ENCODE results near the gene GBA2.

Gene GBA2

GRCh38 chr9:35748858-35749514 lies at the start of gene GBA2, which contains the start of gene RGP1:
Gene GBA2, minus strand, starts transcription at chr9:35749228. Its CDS starts 524 bp downstream, at chr9:35748704.
Gene RGP1, plus strand, starts transcription at chr9:35749287. Its CDS starts 469 bp downstream, at chr9:35749756.
- peak; percentile 82 for DNase-seq

DNA sequence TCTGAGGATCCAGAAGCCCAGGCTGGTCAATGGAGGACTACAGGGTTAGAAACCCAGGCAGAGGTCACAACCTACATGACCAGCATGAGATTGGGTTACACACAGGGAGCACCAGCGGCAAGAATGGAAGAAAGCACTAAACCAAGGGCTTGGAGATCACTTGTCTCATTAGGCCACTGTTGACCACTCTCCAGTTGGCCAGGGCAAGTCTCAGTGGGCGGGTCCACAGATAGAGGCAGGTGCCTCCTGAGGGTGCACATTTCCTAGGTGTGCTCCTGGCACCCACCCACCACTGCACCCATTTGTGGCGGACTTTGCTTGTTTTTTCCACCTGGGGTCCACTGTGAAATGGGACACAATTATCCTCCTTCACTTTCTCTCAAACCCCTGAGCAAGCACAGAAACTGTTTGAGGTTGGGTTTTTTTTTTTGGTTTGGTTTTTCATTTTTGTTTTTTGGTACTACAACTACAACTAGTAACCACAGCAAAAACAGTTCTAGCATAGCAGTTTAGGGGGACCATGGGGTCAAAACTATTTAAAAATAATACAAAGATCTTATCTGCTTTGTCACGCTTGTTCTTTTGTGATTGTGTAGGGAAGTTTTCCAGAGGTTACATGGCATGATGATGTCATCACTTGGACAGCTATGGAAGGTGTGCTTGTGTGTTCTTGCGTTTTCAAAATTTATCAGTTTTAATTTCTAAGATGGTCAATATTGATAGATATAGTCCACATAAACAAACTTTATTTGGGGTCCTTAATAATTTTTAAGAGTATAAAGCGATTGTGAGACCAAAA lies 48.5 kb upstream of the GBA2 start:
- DNase-seq = no peak

GRCh38 chr9:35795695-35796094 lies 46.7 kb upstream of the GBA2 start:
- no peak for DNase-seq

DNA sequence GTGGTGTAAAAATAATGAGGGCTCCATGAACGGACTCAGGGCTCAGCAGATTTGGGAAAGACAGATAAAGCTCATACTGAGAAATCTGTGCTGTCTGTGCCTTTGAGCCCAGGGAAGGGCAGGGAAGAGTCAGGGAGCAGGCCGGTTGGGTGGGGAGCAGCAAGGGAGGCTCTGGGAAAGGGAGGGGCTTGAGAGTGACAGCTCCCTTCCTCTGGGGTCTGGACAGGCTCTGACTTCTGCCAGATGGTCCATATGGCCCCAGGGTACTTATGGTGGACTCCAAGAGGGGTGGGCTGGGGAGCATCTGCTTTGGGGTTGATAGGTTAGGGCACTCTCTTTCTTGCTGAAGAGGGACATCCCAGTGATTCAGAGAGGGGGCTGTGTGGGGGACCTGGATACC lies 44.4 kb upstream of the GBA2 start:
- no peak for DNase-seq

DNA sequence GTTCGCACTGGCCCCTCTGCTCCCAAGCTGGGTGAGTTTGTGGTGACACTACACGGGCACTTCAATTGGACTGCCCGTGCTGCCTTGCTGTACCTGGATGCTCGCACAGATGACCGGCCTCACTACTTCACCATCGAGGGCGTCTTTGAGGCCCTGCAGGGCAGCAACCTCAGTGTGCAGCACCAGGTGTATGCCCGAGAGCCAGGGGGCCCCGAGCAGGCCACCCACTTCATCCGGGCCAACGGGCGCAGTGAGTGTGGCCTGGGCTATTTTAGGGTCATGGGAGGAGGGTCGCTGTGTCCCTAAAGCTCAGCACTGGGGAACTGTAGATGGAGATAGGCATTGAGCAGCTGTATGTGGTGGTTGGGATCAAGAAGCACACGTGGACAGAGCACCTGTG lies 43.8 kb upstream of the GBA2 start:
- DNase-seq = no peak

DNA sequence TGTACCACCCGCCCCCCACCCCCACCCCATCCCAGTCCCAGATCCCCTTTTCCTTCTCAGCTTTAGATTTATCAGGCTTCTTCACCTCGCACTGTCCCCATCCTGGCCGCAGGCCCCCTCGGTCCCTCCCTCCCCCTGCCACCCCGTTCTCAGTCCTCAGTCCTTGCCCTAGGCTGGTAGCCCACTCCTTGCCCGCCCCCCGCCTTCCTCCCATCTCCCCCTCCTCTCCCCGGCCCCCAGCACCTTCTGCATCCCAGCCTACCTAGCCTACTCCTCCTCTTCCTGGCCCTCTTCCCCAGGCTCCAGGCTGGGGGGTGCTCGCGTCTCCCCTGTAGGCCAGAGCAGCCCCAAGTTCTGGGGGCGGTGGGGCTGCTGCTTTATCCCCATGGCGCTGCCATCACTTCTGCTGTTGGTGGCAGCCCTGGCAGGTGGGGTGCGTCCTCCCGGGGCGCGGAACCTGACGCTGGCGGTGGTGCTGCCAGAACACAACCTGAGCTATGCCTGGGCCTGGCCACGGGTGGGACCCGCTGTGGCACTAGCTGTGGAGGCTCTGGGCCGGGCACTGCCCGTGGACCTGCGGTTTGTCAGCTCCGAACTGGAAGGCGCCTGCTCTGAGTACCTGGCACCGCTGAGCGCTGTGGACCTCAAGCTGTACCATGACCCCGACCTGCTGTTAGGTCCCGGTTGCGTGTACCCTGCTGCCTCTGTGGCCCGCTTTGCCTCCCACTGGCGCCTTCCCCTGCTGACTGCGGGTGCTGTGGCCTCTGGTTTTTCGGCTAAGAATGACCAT lies 43.2 kb upstream of the GBA2 start:
- DNase-seq = no peak

DNA sequence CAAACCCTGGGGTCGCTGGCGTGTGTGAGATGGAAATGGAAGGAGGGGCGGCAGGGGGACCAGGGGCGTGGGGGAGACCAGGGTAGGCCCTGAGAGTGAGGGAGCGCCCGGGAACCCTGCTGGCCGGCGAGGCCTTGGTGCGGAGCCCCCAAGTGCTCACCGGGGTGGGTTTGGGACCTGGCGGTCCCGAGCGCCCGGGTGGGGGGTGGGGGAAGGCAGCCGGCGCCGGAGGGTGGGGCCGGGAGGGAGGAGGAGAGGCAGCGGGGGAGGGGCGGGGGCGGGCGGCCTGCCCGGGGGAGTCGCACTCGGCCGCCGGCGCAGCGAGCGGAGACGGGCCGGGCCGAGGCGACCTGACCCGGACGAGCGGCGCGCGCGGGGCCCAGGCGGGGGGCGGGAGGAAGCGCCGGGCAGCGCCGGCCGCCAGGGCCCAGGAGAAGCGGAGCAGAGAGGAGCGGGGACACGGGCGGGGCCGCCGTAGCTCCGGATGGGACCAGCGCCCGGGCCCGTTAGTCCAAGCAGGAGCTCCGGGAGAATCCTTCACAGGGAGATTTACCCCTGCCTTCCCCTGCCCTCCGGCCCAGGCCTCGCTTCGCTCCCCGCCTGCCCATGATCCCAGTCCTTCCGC lies 42.4 kb upstream of the GBA2 start, which contains the start of gene NPR2:
Gene NPR2 (plus strand): TSS at position 295 of the 625 bp plus-strand sequence. CDS start 818 bp downstream, outside the sequence.
- DNase-seq = no peak

GRCh38 chr9:35790385-35791296 lies 41.6 kb upstream of the GBA2 start:
- DNase-seq = peak; percentile 66

GRCh38 chr9:35790025-35790384 lies 41.0 kb upstream of the GBA2 start:
- DNase-seq = no peak

DNA sequence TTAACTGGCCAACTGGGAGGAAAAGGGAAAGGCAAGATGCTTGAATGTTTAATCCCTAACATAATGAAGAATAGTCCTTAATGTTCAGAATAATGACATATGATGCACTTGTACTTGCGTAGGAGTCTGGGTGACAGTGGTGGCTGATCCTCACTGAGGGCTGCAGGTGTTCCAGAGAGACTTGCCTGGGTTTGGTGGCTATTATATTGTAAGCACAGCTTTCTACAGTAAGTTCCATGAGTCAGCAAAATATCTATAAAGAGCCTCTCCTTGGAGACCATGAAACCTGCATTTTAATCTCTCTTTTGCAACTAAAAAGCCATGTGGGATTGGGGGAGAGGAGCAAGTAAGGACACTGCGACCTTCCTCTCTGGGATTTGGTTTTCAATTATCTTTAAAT lies 40.5 kb upstream of the GBA2 start:
- no peak for DNase-seq

GRCh38 chr9:35783418-35783817 lies 34.4 kb upstream of the GBA2 start:
- no peak for DNase-seq

DNA sequence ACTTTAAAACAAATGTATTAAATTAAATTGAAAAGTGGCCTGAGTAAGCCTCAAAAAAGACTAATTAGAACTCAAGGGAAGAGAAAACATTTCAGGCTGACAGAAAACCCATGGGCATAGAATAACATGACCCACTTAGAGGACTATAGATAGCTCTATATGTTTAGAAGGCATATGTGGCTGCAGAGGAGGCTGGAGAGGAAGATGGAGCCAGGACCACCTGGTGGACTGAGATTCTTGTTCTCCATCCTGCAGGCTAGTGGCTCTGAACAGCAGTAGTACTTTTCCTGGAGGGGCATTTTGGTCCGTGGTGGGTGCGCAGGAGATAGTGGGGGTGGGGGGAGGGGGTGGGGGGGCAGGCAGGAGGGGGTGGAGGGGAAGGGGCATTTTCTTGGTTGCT lies 32.0 kb upstream of the GBA2 start:
- DNase-seq = no peak

DNA sequence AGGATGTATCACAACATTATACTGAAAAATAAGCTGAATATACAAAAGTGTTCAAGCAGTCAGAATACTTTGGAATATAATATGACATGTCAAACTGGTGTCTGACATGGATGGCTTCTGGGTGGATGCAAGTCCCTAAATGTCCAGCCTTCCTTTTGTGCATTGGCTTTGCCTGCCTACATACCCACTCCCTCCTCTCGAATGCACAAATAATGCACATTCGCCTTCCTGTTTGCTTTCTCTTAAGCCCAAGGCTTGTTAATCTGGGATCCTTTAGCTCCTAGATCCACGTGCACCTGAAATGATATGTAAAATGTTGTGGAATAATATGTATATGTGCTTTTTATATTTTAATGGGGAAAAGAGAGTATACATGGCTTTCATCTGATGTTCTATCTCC lies 29.5 kb upstream of the GBA2 start:
- DNase-seq = no peak

- peak; percentile 22 for DNase-seq
Measured at GRCh38 chr9:35776018-35776417, 27.0 kb upstream of the GBA2 start.

DNA sequence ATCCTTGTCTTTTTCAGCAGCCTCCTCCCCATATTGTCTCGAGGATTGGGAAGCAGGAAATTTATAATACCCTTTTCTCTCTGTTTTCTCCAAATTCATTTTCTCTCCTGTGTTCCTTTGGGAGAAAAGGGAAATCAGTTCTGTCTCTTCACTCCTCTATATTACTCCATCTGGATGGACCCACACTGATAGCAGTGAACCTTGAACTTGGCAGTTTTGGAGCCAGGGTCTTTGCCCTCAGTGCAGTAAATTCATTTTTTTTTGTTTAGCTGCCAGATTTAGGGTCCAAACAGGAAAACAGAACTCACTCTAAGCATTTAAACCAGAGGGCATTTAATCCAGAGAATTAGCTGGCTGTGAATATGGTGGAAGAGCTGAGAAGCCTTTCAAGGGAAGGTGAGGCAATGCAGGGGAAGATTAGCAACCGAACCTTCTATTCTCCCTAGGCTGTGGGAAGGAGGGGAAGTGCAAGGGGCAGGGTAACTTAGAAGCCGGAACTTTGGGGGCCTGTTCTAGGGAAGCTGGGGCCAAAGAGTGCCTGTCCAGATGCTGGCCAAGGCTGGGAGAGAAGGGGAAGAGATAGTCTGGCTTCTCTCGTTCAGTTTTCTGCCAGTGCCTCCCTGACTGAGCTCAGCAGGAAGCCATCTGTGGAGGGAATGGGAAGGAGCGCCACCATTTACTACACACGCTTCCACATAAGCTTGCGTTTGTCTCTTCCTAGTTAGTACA lies 26.0 kb upstream of the GBA2 start:
- DNase-seq = peak; percentile 57

DNA sequence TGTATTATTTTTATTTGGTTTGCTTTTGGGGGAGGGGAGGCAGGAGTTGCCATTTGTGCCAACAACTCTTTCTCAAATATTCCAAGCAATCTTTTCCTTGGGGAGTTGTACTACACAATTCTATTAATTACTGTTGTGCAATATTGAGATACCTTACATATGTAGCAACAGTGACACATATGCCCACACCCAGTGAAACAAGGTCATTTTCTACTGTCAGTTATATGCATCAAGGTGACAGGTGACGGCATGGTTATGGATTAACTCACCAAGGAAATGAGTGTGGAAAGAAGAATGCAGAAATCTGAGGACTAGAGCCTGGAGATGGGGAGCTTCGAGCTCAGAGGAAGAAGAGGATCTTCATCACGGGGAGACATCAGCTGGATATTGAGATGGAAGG lies 22.9 kb upstream of the GBA2 start:
- DNase-seq = no peak

DNA sequence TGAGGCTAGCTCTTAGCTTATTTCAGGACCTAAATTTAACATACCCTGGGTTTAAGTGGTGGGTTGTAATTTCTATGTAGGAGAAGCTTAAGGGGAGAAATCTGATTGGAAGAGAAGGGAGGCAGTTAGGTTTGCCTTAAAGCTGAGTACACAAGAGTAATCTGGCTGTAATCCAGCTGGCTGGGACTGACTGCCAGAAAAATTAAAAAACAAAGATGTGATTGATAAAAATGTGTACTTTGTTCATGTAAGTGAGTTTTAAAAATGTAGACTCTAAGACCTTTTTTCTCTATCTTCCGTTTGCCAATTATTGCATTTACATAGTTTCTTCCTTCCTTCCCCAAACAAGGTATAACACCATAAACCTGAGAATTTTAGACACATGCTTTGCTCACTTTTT lies 22.5 kb upstream of the GBA2 start:
- no peak for DNase-seq

GRCh38 chr9:35771075-35771433 lies 22.0 kb upstream of the GBA2 start:
- no peak for DNase-seq

DNA sequence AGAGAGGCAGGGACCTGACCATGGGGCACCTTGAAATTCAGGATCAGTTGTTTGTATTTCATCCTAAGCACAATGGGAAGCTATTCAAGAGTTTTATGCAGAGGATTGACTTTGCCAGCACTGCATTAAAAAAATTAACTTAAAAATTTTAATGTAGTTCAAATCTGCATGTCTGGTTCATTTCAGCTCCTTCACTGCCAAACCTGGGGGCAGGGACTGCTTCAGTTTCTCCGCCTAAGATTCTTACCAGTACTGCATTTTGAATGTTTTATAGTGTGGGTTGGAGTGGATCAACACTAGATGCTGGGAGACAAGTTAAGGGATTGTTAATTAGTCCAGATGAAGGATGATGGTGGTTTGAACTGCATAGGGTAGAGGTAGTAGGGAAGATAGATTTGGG lies 20.7 kb upstream of the GBA2 start:
- no peak for DNase-seq

- no peak for DNase-seq
Measured at GRCh38 chr9:35767458-35767857, 18.4 kb upstream of the GBA2 start.

DNA sequence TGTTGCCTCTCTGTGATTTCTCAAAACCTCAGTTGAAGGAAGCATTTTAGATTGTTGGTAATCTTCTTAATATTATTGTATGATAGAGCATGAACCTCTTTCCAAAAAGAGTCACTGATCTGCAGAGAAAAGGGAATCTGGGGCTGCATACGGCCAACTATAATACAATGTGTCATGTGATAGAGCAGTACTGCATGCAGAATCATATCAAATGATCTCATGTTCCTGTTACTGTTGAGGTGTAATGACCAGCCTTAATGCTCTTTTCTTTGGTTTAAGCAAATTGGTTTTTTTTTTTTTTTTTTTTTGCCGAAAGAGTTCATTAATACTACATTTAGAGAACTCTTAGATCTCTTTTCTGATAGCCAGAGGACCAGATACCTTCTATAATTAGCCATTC lies 18.0 kb upstream of the GBA2 start:
- DNase-seq = no peak

Data from inflammatory macrophage treated with lipopolysaccharide for 4 hours (primary cell).